Esophagus muscularis mucosa (tissue), 3 donors: ENCODE results near the gene S1PR2.

Experiments used
- CTCF ChIP-seq, 3 experiments: fragments of 200-600 bp in 2 of 3; fragments of 450-650 bp in 1 of 3; sonication (generic) in 2 of 3; IDR thresholded peaks; one replicate each; pipeline ENCODE4 v1.5.1; 2017 to 2019; ENCODE audit warnings: antibody characterized with exemption in 3 of 3, mild to moderate bottlenecking in 2 of 3, moderate library complexity in 1 of 3
- EP300 ChIP-seq: sonication (generic); formaldehyde crosslinking; IDR thresholded peaks from one replicate; pipeline ENCODE4 v1.6.1; 2017; ENCODE audit warnings: antibody characterized with exemption

- TF ChIP-seq CTCF (IDR thresholded peaks at IDR 0.05) (no peak), EP300 (no peak)
Observed at GRCh38 chr19:10255358-10255757, 24.2 kb upstream of the S1PR2 start.
